ENCODE results near the gene IL12A.

Gene IL12A

GRCh38 chr3:160038862-160039562 lies 50.4 kb downstream of the IL12A start:
- no peak for DNase-seq

- DNase-seq = no peak
Measured at GRCh38 chr3:160040181-160040580, 51.5 kb downstream of the IL12A start.

- no peak for DNase-seq
Measured at GRCh38 chr3:160041465-160041864, 52.8 kb downstream of the IL12A start.

GRCh38 chr3:160044121-160044520 lies 55.5 kb downstream of the IL12A start:
- DNase-seq = no peak
